Right atrium auricular region (tissue), 2 donors: Measurements from ENCODE around the gene MIXL1. TPM values are rescaled to one million over a fixed set of nuclear protein-coding genes. Genes with fewer than 3 reads are reported as not detected.
A peak's percentile ranks its signal among the peaks of the same experiment; 100 is the strongest.
"Not testable (repeated sequence)": the region's sequence is repeated elsewhere in the genome, so short reads cannot be mapped to it uniquely, and the experiment has no call there.

Experiments used
- DNase-seq: peaks from one replicate; pipeline ENCODE4 v3.0.0-alpha.2; 2019; ENCODE audit warnings: low spot score
- H3K27ac ChIP-seq, 2 donors: fragments of 200-600 bp; sonication (generic); 1 replicate in 1 of 2; 2 replicates in 1 of 2; pipeline ENCODE4 v1.5.1; 2016 to 2019
- H3K27me3 ChIP-seq, 2 donors: fragments of 200-600 bp; sonication (generic); one replicate each; pipeline versions ENCODE4 v1.5.1 to v1.6.0; 2017 to 2019
- H3K36me3 ChIP-seq: fragments of 200-600 bp; sonication (generic); one replicate; pipeline ENCODE4 v1.5.1; 2016
- H3K4me1 ChIP-seq, 2 donors: fragments of 200-600 bp; sonication (generic); one replicate each; pipeline versions ENCODE4 v1.5.1 to v1.6.0; 2017 to 2019
- H3K4me3 ChIP-seq, 2 donors: fragments of 200-600 bp; sonication (generic); 1 replicate in 1 of 2; 2 replicates in 1 of 2; pipeline ENCODE4 v1.5.1; 2017 to 2019; ENCODE audit warnings: mild to moderate bottlenecking in 1 of 2, moderate library complexity in 1 of 2
- H3K9me3 ChIP-seq, 2 donors: fragments of 200-600 bp; sonication (generic); one replicate each; pipeline ENCODE4 v1.5.1; 2019
- total RNA-seq, 2 donors: library from RNA; depleted of rRNA; stranded (reverse); fragments of >200 nt; gene quantifications; one replicate each; pipeline ENCODE4 v1.1.0, GENCODE V29; 2016
- TF ChIP-seq, protein P1 (sequence below), 2 donors: fragments of 200-600 bp; sonication (generic); IDR thresholded peaks; one replicate each; pipeline ENCODE4 v1.5.1; 2019; ENCODE audit warnings: antibody characterized with exemption in 2 of 2

Gene MIXL1
- total RNA-seq, 2 donors from 2014 or later, result not detected

DNA sequence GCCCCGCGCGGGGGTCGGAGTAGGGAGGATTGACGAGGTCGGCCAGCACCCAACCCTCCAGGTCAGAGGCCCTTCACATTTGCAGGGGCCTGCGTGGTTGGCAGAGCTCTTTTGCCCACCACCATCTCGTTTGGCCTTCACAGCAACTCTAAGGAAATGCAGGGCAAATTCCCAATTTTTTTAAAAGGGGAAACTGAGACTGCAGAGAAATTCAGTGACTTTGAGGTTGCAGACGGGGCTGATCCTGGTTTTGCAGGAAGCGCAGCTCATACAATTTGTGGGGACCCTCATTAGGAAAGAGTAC is 36.5 kb upstream of the MIXL1 start:
- Histone ChIP-seq H3K27me3 (no peaks in the 10 kb centered on the region), H3K27ac (peak overlapping the region; percentile 87 to 90), H3K36me3 (no peaks in the 10 kb centered on the region), H3K4me1 (peaks cover 0 to 29% of the 10 kb centered on the region in 2 donors), H3K4me3 (peak overlapping the region; percentile 92 to 94), H3K9me3 (no peaks in the 10 kb centered on the region)
- TF ChIP-seq, protein P1, sequence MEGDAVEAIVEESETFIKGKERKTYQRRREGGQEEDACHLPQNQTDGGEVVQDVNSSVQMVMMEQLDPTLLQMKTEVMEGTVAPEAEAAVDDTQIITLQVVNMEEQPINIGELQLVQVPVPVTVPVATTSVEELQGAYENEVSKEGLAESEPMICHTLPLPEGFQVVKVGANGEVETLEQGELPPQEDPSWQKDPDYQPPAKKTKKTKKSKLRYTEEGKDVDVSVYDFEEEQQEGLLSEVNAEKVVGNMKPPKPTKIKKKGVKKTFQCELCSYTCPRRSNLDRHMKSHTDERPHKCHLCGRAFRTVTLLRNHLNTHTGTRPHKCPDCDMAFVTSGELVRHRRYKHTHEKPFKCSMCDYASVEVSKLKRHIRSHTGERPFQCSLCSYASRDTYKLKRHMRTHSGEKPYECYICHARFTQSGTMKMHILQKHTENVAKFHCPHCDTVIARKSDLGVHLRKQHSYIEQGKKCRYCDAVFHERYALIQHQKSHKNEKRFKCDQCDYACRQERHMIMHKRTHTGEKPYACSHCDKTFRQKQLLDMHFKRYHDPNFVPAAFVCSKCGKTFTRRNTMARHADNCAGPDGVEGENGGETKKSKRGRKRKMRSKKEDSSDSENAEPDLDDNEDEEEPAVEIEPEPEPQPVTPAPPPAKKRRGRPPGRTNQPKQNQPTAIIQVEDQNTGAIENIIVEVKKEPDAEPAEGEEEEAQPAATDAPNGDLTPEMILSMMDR (IDR thresholded peaks at IDR 0.05), result no peak
- no peak for DNase-seq

DNA sequence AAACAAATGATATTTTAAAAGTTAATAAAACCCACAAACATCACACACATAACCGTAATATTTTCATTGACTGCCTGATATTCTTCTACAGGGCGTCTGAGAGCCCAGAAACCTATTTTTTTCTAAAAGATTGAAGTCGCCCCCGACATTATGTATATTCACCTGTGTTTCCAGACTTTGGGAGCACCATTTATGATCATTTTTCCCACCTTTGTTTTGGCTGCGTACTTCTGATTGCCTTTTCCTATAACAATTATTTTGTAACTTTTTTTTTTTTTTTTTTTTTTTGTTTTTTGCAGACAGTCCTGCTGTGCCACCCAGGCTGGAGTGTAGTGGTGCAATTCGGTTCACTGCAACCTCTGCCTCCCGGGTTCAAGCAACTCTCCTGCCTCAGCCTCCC is 36.1 kb upstream of the MIXL1 start:
- H3K9me3 ChIP-seq, result no peaks in the 10 kb centered on the region
- no peaks in the 10 kb centered on the region for H3K27me3 ChIP-seq
- TF ChIP-seq, protein P1 (IDR thresholded peaks at IDR 0.05), result no peak
- H3K36me3 ChIP-seq, result no peaks in the 10 kb centered on the region
- peak overlapping the region; percentile 87 to 90 for H3K27ac ChIP-seq
- peaks cover 0 to 25% of the 10 kb centered on the region in 2 donors for H3K4me1 ChIP-seq
- H3K4me3 ChIP-seq, result peak overlapping the region; percentile 92 to 94
- DNase-seq, result no peak

DNA sequence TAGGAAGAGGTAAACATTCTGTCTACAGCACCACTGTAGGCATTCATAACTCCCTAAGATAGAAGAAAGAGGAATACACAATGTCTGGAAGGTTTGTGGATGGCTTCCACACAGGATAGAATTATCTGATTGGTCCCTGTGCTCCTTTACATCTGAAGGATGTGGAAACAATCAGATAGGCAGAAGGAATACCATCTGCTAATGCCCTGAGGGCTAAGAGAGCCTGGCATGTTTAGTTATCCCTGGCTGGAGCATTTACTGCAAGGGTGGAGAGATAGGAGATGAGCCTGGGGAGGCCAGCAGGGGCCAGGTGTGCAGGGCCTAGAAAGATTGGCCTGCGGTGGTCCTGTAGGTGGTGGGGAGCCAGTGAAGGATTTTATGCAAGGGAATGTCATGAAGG is 28.3 kb upstream of the MIXL1 start:
- Histone ChIP-seq H3K27me3 (no peaks in the 10 kb centered on the region), H3K9me3 (no peaks in the 10 kb centered on the region), H3K4me1 (peaks cover 0 to 4% of the 10 kb centered on the region in 2 donors), H3K27ac (no peak overlapping the region), H3K36me3 (no peaks in the 10 kb centered on the region), H3K4me3 (no peak overlapping the region)
- TF ChIP-seq, protein P1 (IDR thresholded peaks at IDR 0.05), result no peak
- no peak for DNase-seq

DNA sequence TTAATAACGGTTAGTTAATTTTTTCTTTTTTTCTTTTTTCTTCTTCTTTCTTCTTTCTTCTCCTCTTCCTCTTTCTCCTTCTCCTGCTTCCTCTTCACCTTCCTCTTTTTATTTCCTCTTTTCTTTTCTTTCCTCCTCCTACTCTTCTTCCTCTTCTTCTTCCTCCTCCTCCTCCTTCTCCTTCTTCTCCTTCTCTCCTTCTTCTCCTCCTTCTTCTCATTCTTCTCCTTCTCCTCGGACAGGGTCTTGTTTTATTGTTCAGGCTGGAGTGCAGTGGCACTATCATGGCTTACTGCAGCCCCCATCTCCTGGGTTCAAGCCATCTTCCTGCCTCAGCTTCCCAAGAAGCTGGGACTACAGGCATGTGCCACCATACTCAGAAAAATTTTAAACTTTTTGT is 23.5 kb upstream of the MIXL1 start:
- Histone ChIP-seq H3K9me3 (no peaks in the 10 kb centered on the region), H3K27ac (no peak overlapping the region), H3K36me3 (no peaks in the 10 kb centered on the region), H3K27me3 (no peaks in the 10 kb centered on the region), H3K4me1 (peaks cover 0 to 4% of the 10 kb centered on the region in 2 donors), H3K4me3 (no peak overlapping the region)
- no peak for DNase-seq
- TF ChIP-seq, protein P1 (IDR thresholded peaks at IDR 0.05), result no peak

DNA sequence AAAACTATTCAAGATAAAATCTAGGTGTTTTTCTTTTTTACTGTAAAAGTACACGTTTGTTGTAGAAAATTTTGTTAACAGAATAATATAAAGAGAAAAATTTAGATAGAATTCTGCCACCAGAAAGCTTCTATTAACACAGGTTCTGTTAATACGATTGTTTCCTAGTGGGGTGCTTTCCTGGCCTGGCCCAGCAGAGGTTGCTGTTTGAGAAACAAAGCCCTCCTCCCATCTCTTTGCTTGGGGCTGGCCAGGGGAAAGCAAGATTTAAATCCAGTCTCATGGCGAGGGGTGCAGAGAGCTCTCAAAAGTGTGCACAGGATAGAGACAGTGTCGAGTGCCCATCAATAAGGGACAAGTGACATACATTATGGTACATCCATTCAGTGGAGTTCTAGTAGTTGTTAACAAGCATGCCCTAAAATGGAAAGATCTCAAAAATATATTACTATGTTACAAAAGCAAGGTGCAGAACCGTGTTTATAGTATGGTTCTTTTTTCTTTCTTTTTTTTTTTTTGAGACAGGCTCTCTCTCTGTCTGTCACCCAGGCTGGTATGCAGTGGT is 22.4 kb upstream of the MIXL1 start:
- TF ChIP-seq, protein P1 (IDR thresholded peaks at IDR 0.05), result no peak

DNA sequence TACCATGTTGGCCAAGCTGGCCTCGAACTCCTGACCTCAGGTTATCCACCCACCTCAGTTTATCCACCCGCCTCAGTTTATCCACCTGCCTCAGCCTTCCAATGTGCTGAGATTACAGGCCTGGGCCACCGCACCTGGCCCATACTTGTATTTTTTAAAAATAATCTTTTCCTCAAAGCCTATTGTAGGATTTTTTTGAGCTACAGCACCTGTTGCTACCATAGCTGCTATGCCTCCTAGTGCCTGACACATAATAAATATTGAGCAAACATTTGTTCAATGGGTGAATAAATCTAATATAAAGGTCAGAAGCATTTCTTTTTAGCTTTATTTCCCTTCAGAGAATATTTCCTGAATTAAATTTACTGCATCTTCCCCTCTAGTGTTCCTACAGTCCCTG is 21.2 kb upstream of the MIXL1 start:
- Histone ChIP-seq H3K27me3 (no peaks in the 10 kb centered on the region), H3K4me3 (no peak overlapping the region), H3K4me1 (no peaks in the 10 kb centered on the region), H3K27ac (no peak overlapping the region), H3K36me3 (no peaks in the 10 kb centered on the region), H3K9me3 (no peaks in the 10 kb centered on the region)
- no peak for DNase-seq
- TF ChIP-seq, protein P1 (IDR thresholded peaks at IDR 0.05), result no peak

More for the DNA sequence above, 22.4 kb upstream of the MIXL1 start:
- H3K4me1 ChIP-seq, result peaks cover 0 to 4% of the 10 kb centered on the region in 2 donors
- DNase-seq, result no peak
- H3K27me3 ChIP-seq, result no peaks in the 10 kb centered on the region
- no peak overlapping the region for H3K27ac ChIP-seq
- no peaks in the 10 kb centered on the region for H3K9me3 ChIP-seq
- no peaks in the 10 kb centered on the region for H3K36me3 ChIP-seq
- no peak overlapping the region for H3K4me3 ChIP-seq

DNA sequence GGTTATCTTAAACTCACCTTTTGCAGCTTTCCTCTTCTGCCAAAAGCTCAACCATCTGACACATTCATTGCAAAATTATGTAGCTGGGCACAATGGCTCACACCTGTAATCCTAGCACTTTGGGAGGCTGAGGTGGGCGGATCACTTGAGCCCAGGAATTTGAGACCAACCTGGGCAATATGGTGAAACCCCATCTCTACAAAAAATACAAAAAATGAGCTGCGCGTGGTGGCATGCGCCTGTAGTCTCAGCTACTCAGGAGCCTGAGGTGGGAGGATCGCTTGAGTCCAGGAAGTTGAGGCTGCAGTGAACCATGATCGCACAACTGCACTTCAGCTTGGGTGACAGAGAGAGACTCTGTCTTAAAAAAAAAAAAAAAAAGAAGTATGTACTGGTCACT is 20.8 kb upstream of the MIXL1 start:
- not testable (repeated sequence) for H3K9me3 ChIP-seq, H3K4me3 ChIP-seq, H3K36me3 ChIP-seq, H3K4me1 ChIP-seq, H3K27ac ChIP-seq, DNase-seq, H3K27me3 ChIP-seq
